ENCODE data around the gene RAB10.
"Not testable (repeated sequence)": the region's sequence is repeated elsewhere in the genome, so short reads cannot be mapped to it uniquely, and the experiment has no call there.

- not testable (repeated sequence) for TF ChIP-seq CTCF, POLR2A (IDR thresholded peaks at IDR 0.05)
Measured at GRCh38 chr2:26032586-26033269, 1.2 kb upstream of the RAB10 start.
